Left lung (tissue), 10 donors: Measurements from ENCODE around the gene ASCC3. TPM values are rescaled to one million over a fixed set of nuclear protein-coding genes. Genes with fewer than 3 reads are reported as not detected.

Experiments used
- ATAC-seq: fragments of 200-7000 bp; cut with Tn5 transposase; one replicate; pipeline ENCODE4 v1.9.1; 2020; ENCODE audit warnings: moderate library complexity
- DNase-seq, 4 donors: peaks; one replicate each; pipeline ENCODE4 v3.0.0-alpha.2; 2013 to 2020
- H3K27ac ChIP-seq, 2 donors: fragments of 200-600 bp; sonication (generic) in 1 of 2; one replicate each; pipeline versions ENCODE4 v1.5.0 to v1.8.0; 2020 to 2021
- H3K27me3 ChIP-seq, 2 donors: fragments of 200-600 bp; sonication (generic) in 1 of 2; one replicate each; pipeline versions ENCODE4 v1.5.0 to v1.8.0; 2020 to 2021
- H3K36me3 ChIP-seq, 2 donors: fragments of 200-600 bp; sonication (generic) in 1 of 2; one replicate each; pipeline versions ENCODE4 v1.5.0 to v1.8.0; 2020 to 2021
- H3K4me1 ChIP-seq, 2 donors: fragments of 200-600 bp; one replicate each; pipeline ENCODE4 v1.8.0; 2021
- H3K4me3 ChIP-seq, 2 donors: fragments of 200-600 bp; sonication (generic) in 1 of 2; one replicate each; pipeline versions ENCODE4 v1.5.0 to v1.8.0; 2020 to 2021; ENCODE audit warnings: mild to moderate bottlenecking in 1 of 2
- H3K9me3 ChIP-seq, 2 donors: fragments of 200-600 bp; sonication (generic) in 1 of 2; one replicate each; pipeline versions ENCODE4 v1.5.0 to v1.8.0; 2020 to 2021
- intact Hi-C, 2 donors: fragments of 100-400 bp; cut with DNase I; formaldehyde crosslinking; loops; one replicate each; pipeline versions ENCODE4 v1.11.2 to v1.14.2; 2022
- polyA plus RNA-seq, 6 donors: library from polyadenylated mRNA; unstranded; fragments of 120-200 nt; gene quantifications; one replicate each; pipeline ENCODE4 v1.2.1, GENCODE V29; 2013; ENCODE audit not compliant: insufficient read length in 6 of 6
- total RNA-seq, 2 donors: library from RNA; stranded (reverse); fragmentation: NEBNext Ultra II Directional; extraction: Animal tissue kit (Norgen Biotek cat#: 25700); gene quantifications; one replicate each; pipeline ENCODE4 v1.2.1, GENCODE V29; 2021
- TF ChIP-seq, protein P1 (sequence below), 2 donors: fragments of 200-600 bp; sonication (generic) in 1 of 2; IDR thresholded peaks; one replicate each; pipeline versions ENCODE4 v1.5.0 to v1.8.0; 2021; ENCODE audit warnings: antibody characterized with exemption in 2 of 2
- donor health status: DM: no; HTN: yes; CAD: no.
- donor health status: DM: no; HTN: no; CAD: no.

Gene ASCC3
- total and polyA plus RNA-seq, 8 donors: 20.6 to 43.2 (median 23.4) TPM

DNA sequence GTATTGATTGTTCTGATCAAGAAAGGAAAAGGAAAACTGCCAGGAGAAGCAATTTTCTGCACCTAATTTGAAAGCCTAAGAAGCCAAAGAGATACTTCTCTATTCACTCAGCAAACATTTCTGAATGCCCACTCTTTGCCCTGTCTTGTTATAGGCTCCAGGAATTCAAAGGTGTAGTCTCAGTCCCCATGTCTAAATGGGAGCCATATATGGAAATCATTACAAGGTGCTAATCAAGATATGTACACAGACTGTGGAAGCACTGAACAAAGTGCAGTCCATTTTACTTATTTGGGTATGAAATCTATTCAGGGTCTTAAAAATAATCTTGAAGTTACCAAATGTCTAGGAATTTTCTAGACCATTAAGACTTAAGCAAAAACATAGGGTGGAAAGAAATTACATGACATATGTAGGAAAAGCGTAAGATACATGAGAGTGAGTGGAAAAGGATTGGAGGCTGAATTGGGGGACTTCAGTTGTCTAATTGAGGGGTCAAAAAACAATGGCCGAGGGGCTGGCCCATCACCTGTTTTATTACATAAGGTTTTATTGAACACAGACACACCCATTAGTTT, 39.0 kb upstream of the ASCC3 start:
- no peaks in the 10 kb centered on the region for H3K36me3 ChIP-seq
- TF ChIP-seq, protein P1, sequence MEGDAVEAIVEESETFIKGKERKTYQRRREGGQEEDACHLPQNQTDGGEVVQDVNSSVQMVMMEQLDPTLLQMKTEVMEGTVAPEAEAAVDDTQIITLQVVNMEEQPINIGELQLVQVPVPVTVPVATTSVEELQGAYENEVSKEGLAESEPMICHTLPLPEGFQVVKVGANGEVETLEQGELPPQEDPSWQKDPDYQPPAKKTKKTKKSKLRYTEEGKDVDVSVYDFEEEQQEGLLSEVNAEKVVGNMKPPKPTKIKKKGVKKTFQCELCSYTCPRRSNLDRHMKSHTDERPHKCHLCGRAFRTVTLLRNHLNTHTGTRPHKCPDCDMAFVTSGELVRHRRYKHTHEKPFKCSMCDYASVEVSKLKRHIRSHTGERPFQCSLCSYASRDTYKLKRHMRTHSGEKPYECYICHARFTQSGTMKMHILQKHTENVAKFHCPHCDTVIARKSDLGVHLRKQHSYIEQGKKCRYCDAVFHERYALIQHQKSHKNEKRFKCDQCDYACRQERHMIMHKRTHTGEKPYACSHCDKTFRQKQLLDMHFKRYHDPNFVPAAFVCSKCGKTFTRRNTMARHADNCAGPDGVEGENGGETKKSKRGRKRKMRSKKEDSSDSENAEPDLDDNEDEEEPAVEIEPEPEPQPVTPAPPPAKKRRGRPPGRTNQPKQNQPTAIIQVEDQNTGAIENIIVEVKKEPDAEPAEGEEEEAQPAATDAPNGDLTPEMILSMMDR (IDR thresholded peaks at IDR 0.05): no peak
- H3K27me3 ChIP-seq: no peaks in the 10 kb centered on the region
- intact Hi-C loops: no loop called here
- no peaks in the 10 kb centered on the region for H3K4me1 ChIP-seq
- no peak for ATAC-seq
- no peak overlapping the region for H3K4me3 ChIP-seq
- no peaks in the 10 kb centered on the region for H3K9me3 ChIP-seq
- no peak overlapping the region for H3K27ac ChIP-seq
- DNase-seq: no peak

DNA sequence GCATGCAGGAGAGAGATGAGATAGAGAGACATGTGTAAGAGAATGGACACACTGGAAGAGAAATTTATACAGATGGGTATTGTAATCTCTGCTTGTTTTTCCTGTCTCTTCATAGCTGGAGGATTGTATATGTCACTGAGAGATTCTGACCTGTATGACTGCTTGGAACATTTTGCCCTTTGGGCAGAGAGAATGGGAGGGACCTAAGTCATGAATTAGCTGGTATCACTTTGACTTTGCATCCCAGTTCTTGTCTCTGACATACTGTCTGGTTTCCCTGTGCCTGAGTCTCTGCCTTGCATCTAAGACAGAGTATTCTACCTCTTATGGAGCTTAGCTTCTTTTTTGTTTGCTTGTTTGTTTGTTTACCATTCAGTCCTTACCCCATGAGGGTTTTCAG, 37.0 kb upstream of the ASCC3 start:
- H3K27ac ChIP-seq: no peak overlapping the region
- intact Hi-C loops: no loop called here
- no peaks in the 10 kb centered on the region for H3K4me1 ChIP-seq
- ATAC-seq (no peak), DNase-seq (no peak)
- no peaks in the 10 kb centered on the region for H3K36me3 ChIP-seq
- TF ChIP-seq, protein P1 (IDR thresholded peaks at IDR 0.05): no peak
- peaks cover 0 to 6% of the 10 kb centered on the region in 2 donors for H3K27me3 ChIP-seq
- H3K4me3 ChIP-seq: no peak overlapping the region
- H3K9me3 ChIP-seq: no peaks in the 10 kb centered on the region

DNA sequence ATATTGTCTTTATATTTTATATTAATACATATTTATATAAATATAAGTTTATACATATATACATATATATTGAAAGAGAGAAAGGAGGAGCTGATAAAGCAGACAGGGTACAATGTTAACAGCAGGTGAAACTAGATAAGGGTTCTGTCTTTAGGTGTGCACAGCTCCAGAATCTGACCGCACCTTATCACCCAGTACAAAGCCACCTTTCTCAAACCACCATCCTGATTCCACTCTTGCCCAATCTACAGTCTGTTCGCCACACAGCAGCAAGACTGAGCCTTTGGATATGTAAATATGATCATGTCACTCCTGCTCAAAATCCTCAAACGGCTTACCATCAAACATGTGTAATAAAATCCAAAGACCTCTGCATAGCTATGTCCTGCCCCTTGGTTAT, 34.7 kb upstream of the ASCC3 start:
- Histone ChIP-seq H3K36me3 (no peaks in the 10 kb centered on the region), H3K9me3 (no peaks in the 10 kb centered on the region), H3K27me3 (peaks cover 0 to 6% of the 10 kb centered on the region in 2 donors), H3K4me1 (no peaks in the 10 kb centered on the region), H3K4me3 (no peak overlapping the region), H3K27ac (no peak overlapping the region)
- intact Hi-C loops: no loop called here
- TF ChIP-seq, protein P1 (IDR thresholded peaks at IDR 0.05): no peak
- ATAC-seq (no peak), DNase-seq (no peak)

DNA sequence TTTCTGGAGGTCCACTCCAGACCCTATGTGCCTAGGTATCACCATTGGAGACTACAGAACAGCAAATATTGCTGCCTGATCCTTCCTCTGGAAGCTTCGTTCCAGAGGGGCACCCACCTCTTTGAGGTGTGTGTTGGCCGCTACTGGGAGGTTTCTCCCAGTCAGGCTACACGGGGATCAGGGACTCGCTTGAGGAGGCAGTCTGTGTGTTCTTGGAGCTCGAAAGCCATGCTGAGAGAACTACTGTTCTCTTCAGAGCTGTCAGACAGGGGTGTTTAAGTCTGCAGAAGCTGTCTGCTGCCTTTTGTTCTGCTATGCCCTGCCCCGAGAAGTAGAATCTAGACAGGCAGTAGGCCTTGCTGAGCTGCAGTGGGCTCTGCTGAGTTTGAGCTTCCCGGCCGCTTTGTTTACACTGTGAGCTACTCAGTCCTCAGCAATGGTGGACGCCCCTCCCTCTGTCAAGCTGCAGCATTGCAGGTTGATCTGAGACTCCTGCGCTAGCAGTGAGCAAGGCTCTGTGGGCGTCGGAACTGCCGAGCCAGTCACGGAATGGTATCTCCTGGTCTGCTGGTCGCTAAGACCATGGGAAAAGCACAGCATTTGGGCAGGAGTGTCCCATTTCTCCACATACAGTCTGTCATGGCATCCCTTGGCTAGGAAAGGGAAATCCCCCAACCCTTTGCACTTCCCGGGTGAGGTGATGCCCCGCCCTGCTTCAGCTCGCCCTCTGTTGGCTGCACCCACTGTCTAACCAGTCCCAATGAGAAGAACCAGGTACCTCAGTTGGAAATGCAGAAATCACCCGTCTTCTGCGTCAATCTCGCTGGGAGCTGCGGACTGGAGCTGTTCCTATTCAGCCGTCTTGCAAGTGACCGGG, 32.5 kb upstream of the ASCC3 start:
- DNase-seq: peak in 1 of 4 donors; percentile 2
- intact Hi-C loops: no loop called here
- Histone ChIP-seq H3K27me3 (peaks cover 0 to 6% of the 10 kb centered on the region in 2 donors), H3K4me1 (no peaks in the 10 kb centered on the region), H3K36me3 (no peaks in the 10 kb centered on the region), H3K27ac (no peak overlapping the region), H3K9me3 (peaks cover 0 to 2% of the 10 kb centered on the region in 2 donors), H3K4me3 (no peak overlapping the region)
- TF ChIP-seq, protein P1 (IDR thresholded peaks at IDR 0.05): no peak
- peak; percentile 66 for ATAC-seq

DNA sequence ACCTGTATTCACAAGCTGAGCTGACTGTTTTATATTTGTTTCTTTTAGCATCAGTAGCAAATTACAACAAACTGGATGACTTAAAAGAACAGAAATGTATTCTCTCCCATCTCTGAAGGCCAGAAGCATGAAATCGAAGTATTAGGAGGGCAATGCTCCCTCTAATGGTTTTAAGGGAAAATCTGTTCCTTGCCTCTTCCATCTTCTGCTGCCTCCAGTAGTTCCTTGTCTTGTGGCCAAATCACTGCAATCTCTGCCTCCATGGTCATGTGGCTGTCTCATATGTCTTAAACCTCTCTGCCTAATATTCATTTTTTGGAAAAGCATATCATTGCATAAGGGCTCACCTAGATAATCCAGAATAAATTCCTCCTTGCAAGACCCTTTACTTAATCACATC, 25.2 kb upstream of the ASCC3 start:
- H3K4me3 ChIP-seq: no peak overlapping the region
- ATAC-seq: no peak
- TF ChIP-seq, protein P1 (IDR thresholded peaks at IDR 0.05): no peak
- H3K27ac ChIP-seq: no peak overlapping the region
- no peaks in the 10 kb centered on the region for H3K27me3 ChIP-seq
- peaks cover 0 to 2% of the 10 kb centered on the region in 2 donors for H3K9me3 ChIP-seq
- no peaks in the 10 kb centered on the region for H3K36me3 ChIP-seq
- intact Hi-C loops: no loop called here
- DNase-seq: no peak
- no peaks in the 10 kb centered on the region for H3K4me1 ChIP-seq
